Thyroid gland (tissue), 4 donors: Measurements from ENCODE around the gene POLR1H. TPM values are rescaled to one million over a fixed set of nuclear protein-coding genes. Genes with fewer than 3 reads are reported as not detected.
A peak's percentile ranks its signal among the peaks of the same experiment; 100 is the strongest.

ENCODE experiments used
- DNase-seq, 2 donors: peaks; one replicate each; pipeline ENCODE4 v3.0.0-alpha.2; 2019
- H3K27ac ChIP-seq, 3 donors: fragments of 200-600 bp; sonication (generic); 1 replicate in 2 of 3; 2 replicates in 1 of 3; pipeline ENCODE4 v1.5.1; 2016 to 2019; ENCODE audit warnings: mild to moderate bottlenecking in 1 of 3, moderate library complexity in 1 of 3
- H3K27me3 ChIP-seq: fragments of 200-600 bp; sonication (generic); one replicate; pipeline ENCODE4 v1.5.1; 2019
- H3K36me3 ChIP-seq, 2 donors: fragments of 200-600 bp; sonication (generic); one replicate each; pipeline ENCODE4 v1.5.1; 2016 to 2019
- H3K4me1 ChIP-seq, 2 donors: fragments of 200-600 bp; sonication (generic); one replicate each; pipeline ENCODE4 v1.5.1; 2017 to 2019
- H3K4me3 ChIP-seq, 3 donors: fragments of 200-600 bp; sonication (generic); replicated peaks in 1 of 3; 1 replicate in 2 of 3; 2 replicates in 1 of 3; pipeline ENCODE4 v1.5.1; 2016; ENCODE audit warnings: mild to moderate bottlenecking in 1 of 3
- H3K9me3 ChIP-seq: fragments of 200-600 bp; sonication (generic); one replicate; pipeline ENCODE4 v1.5.1; 2017
- CTCF ChIP-seq, 6 experiments: fragments of 200-600 bp in 3 of 6; fragments of 450-650 bp in 3 of 6; sonication (generic) in 3 of 6; IDR thresholded peaks; one replicate each; pipeline ENCODE4 v1.5.1; 2016 to 2019; ENCODE audit warnings: antibody characterized with exemption in 6 of 6, mild to moderate bottlenecking in 2 of 6, inconsistent platforms in 1 of 6, moderate library complexity in 1 of 6
- POLR2A ChIP-seq, 2 donors: fragments of 450-650 bp; IDR thresholded peaks; one replicate each; pipeline ENCODE4 v1.6.1; 2017; ENCODE audit warnings: antibody characterized with exemption in 2 of 2, mild to moderate bottlenecking in 2 of 2, moderate library complexity in 1 of 2
- WGBS, 2 donors: methylation state at CpG; one replicate each; pipeline ENCODE4 v1.1.5; 2017; 5-methylcytosine and 5-hydroxymethylcytosine counted together
- intact Hi-C: fragments of 100-400 bp; cut with DNase I; formaldehyde crosslinking; loops from one replicate; pipeline ENCODE4 v1.15.1; 2023
- total RNA-seq, 4 donors: library from RNA; depleted of rRNA; stranded (reverse); fragments of >200 nt; gene quantifications; one replicate each; pipeline ENCODE4 v1.2.3, GENCODE V29; 2016

POLR1H gene
- total RNA-seq, 4 donors from 2014 or later, result 9.3 to 26.5 (median 12.2) TPM

- intact Hi-C loops, result no loop called here
- TF ChIP-seq POLR2A (IDR thresholded peaks at IDR 0.05) (no peak), CTCF (IDR thresholded peaks at IDR 0.05) (no peak)
- Histone ChIP-seq H3K27ac (no peak overlapping the region), H3K9me3 (no peaks in the 10 kb centered on the region), H3K4me1 (peaks cover 14 to 25% of the 10 kb centered on the region in 2 donors), H3K36me3 (no peaks in the 10 kb centered on the region), H3K27me3 (no peaks in the 10 kb centered on the region), H3K4me3 (no peak overlapping the region)
- 59 to 62% methylated on average over 4 of the region's 4 CpGs for WGBS, 2 donors
- DNase-seq, result no peak
Measured at GRCh38 chr6:30097902-30098768, 37.1 kb downstream of the POLR1H start.

- Histone ChIP-seq H3K27me3 (no peaks in the 10 kb centered on the region), H3K36me3 (no peaks in the 10 kb centered on the region), H3K4me3 (peak overlapping the region in 1 of 3 donors; percentile 26), H3K4me1 (peaks cover 14 to 29% of the 10 kb centered on the region in 2 donors), H3K27ac (no peak overlapping the region), H3K9me3 (no peaks in the 10 kb centered on the region)
- TF ChIP-seq CTCF (IDR thresholded peaks at IDR 0.05) (no peak), POLR2A (IDR thresholded peaks at IDR 0.05) (no peak)
- intact Hi-C loops, result no loop called here
- DNase-seq, result no peak
- WGBS, 2 donors, result 22 to 23% methylated on average over 8 of the region's 8 CpGs
Measured at GRCh38 chr6:30100154-30100553, 39.1 kb downstream of the POLR1H start.

GRCh38 chr6:30100585-30101443, 39.7 kb downstream of the POLR1H start:
- TF ChIP-seq POLR2A (IDR thresholded peaks at IDR 0.05) (no peak), CTCF (IDR thresholded peaks at IDR 0.05) (no peak)
- H3K36me3 ChIP-seq, result no peaks in the 10 kb centered on the region
- H3K27me3 ChIP-seq, result no peaks in the 10 kb centered on the region
- H3K27ac ChIP-seq, result no peak overlapping the region
- peak; percentile 57 for DNase-seq
- no peaks in the 10 kb centered on the region for H3K9me3 ChIP-seq
- H3K4me1 ChIP-seq, result peaks cover 14 to 29% of the 10 kb centered on the region in 2 donors
- intact Hi-C loops, result no loop called here
- peak overlapping the region in 1 of 3 donors; percentile 26 for H3K4me3 ChIP-seq
- WGBS, 2 donors, result 5 to 7% methylated on average over 32 to 35 of the region's 47 CpGs

- TF ChIP-seq CTCF (IDR thresholded peaks at IDR 0.05), result peak in 1 of 6 experiments; percentile 8
- peak in 1 of 2 donors; percentile 84 for TF ChIP-seq POLR2A (IDR thresholded peaks at IDR 0.05)
- H3K4me1 ChIP-seq, result peaks cover 14 to 29% of the 10 kb centered on the region in 2 donors
- peak overlapping the region; percentile 3 to 65 (median 54) for H3K27ac ChIP-seq
- H3K36me3 ChIP-seq, result no peaks in the 10 kb centered on the region
- peak overlapping the region in 1 of 3 donors; percentile 19 for H3K4me3 ChIP-seq
- no peaks in the 10 kb centered on the region for H3K27me3 ChIP-seq
- intact Hi-C loops, result no loop called here
- WGBS, 2 donors, result 3 to 5% methylated on average over 25 to 35 of the region's 51 CpGs
- peak; percentile 92 to 93 for DNase-seq
- H3K9me3 ChIP-seq, result no peaks in the 10 kb centered on the region
Measured at GRCh38 chr6:30101444-30102413, 40.7 kb downstream of the POLR1H start.
